Type B pancreatic cell (in vitro differentiated cells): ENCODE results near the gene IL36A. TPM values are rescaled to one million over a fixed set of nuclear protein-coding genes. Genes with fewer than 3 reads are reported as not detected.

Experiments
- DNase-seq: peaks from one replicate; pipeline ENCODE4 v3.0.0; 2021; ENCODE audit warnings: mixed read lengths; ENCODE audit not compliant: unreplicated experiment; ENCODE audit errors: extremely low spot score
- H3K27ac Mint-ChIP-seq: 2 replicates; pipeline ENCODE4 v1.8.0; 2021; ENCODE audit warnings: mild to moderate bottlenecking, mixed read lengths
- H3K27me3 Mint-ChIP-seq: 2 replicates; pipeline ENCODE4 v1.8.0; 2021; ENCODE audit warnings: mixed read lengths
- H3K36me3 Mint-ChIP-seq: 2 replicates; pipeline ENCODE4 v1.8.0; 2021; ENCODE audit warnings: mixed read lengths
- H3K4me1 Mint-ChIP-seq: one replicate; pipeline ENCODE4 v1.8.0; 2021; ENCODE audit warnings: mixed read lengths; ENCODE audit not compliant: unreplicated experiment
- H3K4me3 Mint-ChIP-seq: 2 replicates; pipeline ENCODE4 v1.8.0; 2021; ENCODE audit warnings: mild to moderate bottlenecking, mixed read lengths
- H3K9me3 Mint-ChIP-seq: 2 replicates; pipeline ENCODE4 v1.8.0; 2021; ENCODE audit warnings: mixed read lengths
- CTCF ChIP-seq: fragments of 200-600 bp; sonication (generic); conservative IDR thresholded peaks from 2 replicates; pipeline ENCODE4 v1.5.0; 2021; ENCODE audit warnings: antibody characterized with exemption, mild to moderate bottlenecking
- total RNA-seq: library from RNA; stranded (reverse); gene quantifications from 2 replicates; pipeline ENCODE4 v1.2.1, GENCODE V29; 2021; ENCODE audit warnings: low replicate concordance

IL36A gene
- total RNA-seq, 1 donor from 2014 or later: not detected

- no peak overlapping the region for H3K4me3 Mint-ChIP-seq
- H3K27ac Mint-ChIP-seq: no peak overlapping the region
- H3K9me3 Mint-ChIP-seq: no peaks in the 10 kb centered on the region
- no peak for DNase-seq
- H3K27me3 Mint-ChIP-seq: peaks cover 38% of the 10 kb centered on the region
- no peaks in the 10 kb centered on the region for H3K4me1 Mint-ChIP-seq
- no peak for TF ChIP-seq CTCF
- H3K36me3 Mint-ChIP-seq: no peaks in the 10 kb centered on the region
Measured at GRCh38 chr2:113013336-113013661, 8.0 kb downstream of the IL36A start.

- TF ChIP-seq CTCF: no peak
- H3K9me3 Mint-ChIP-seq: no peaks in the 10 kb centered on the region
- no peak for DNase-seq
- H3K4me1 Mint-ChIP-seq: no peaks in the 10 kb centered on the region
- H3K36me3 Mint-ChIP-seq: no peaks in the 10 kb centered on the region
- no peak overlapping the region for H3K27ac Mint-ChIP-seq
- H3K27me3 Mint-ChIP-seq: peaks cover 46% of the 10 kb centered on the region
- no peak overlapping the region for H3K4me3 Mint-ChIP-seq
Measured at GRCh38 chr2:113014067-113014466, 8.8 kb downstream of the IL36A start.

DNA sequence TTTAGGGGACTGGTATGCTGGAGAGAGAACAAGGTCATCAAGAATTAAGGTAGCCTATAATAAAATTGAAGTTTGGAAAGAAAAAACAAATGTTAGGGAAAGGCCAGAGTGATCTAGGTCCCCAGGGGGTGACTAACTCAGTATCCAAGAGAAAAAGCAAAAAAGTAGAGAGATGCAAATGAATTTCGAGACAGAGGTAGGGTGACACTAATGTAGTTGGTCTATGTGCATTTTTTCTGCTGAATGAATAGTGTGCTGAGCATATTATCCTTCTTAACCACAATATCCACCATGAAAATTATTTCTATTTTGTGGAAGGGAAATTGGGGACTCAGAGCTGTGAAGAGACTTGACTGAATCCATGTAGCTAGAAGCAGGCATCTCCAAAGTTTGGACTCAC is 9.8 kb downstream of the IL36A start:
- peaks cover 51% of the 10 kb centered on the region for H3K27me3 Mint-ChIP-seq
- no peak overlapping the region for H3K27ac Mint-ChIP-seq
- H3K9me3 Mint-ChIP-seq: no peaks in the 10 kb centered on the region

GRCh38 chr2:113015655-113016054 is 10.4 kb downstream of the IL36A start:
- Mint-ChIP-seq H3K9me3 (no peaks in the 10 kb centered on the region), H3K27ac (no peak overlapping the region), H3K36me3 (no peaks in the 10 kb centered on the region), H3K4me3 (no peak overlapping the region), H3K27me3 (peaks cover 48% of the 10 kb centered on the region), H3K4me1 (no peaks in the 10 kb centered on the region)
- no peak for DNase-seq
- TF ChIP-seq CTCF: no peak

More for the DNA sequence above, 9.8 kb downstream of the IL36A start:
- Mint-ChIP-seq H3K36me3 (no peaks in the 10 kb centered on the region), H3K4me3 (no peak overlapping the region), H3K4me1 (no peaks in the 10 kb centered on the region)
- no peak for TF ChIP-seq CTCF
- DNase-seq: no peak

DNA sequence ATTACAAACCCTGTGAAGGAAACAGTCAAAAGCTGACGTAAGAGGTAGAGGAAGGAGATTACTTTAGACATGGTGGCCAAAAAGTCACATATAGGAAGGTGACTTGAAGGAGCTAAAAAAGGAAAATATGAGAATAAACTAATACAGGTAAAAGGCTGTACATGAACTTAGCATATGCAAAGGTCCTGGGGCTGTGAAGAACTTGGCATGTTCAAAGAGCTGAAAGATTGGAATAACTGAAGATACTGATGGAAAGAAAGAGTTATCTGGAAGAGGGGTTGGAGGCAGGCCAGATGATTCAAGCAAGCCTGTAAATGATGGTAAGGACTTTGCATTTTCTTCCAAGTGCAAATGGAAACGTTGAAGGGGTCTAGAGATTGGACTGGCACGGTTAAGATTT is 13.2 kb downstream of the IL36A start:
- no peak for TF ChIP-seq CTCF
- H3K27ac Mint-ChIP-seq: no peak overlapping the region
- DNase-seq: no peak
- no peaks in the 10 kb centered on the region for H3K4me1 Mint-ChIP-seq
- no peak overlapping the region for H3K4me3 Mint-ChIP-seq
- no peaks in the 10 kb centered on the region for H3K36me3 Mint-ChIP-seq
- no peaks in the 10 kb centered on the region for H3K9me3 Mint-ChIP-seq
- H3K27me3 Mint-ChIP-seq: peaks cover 49% of the 10 kb centered on the region

GRCh38 chr2:113021312-113021711 is 16.1 kb downstream of the IL36A start:
- Mint-ChIP-seq H3K36me3 (no peaks in the 10 kb centered on the region), H3K9me3 (no peaks in the 10 kb centered on the region), H3K4me1 (no peaks in the 10 kb centered on the region), H3K27ac (no peak overlapping the region), H3K4me3 (no peak overlapping the region), H3K27me3 (peaks cover 69% of the 10 kb centered on the region)
- no peak for DNase-seq
- TF ChIP-seq CTCF: no peak
